Lung (tissue), 12 donors: ENCODE measurements around the gene CDHR4. TPM values are rescaled to one million over a fixed set of nuclear protein-coding genes. Genes with fewer than 3 reads are reported as not detected.

Source experiments
- ATAC-seq: fragments of 200-7000 bp; cut with Tn5 transposase; one replicate; pipeline ENCODE4 v1.9.1; 2020; ENCODE audit warnings: moderate number of reproducible peaks; ENCODE audit not compliant: insufficient read depth, low FRiP score
- DNase-seq, 3 donors: peaks; one replicate each; pipeline ENCODE4 v3.0.0-alpha.2; 2013 to 2017
- H3K27ac ChIP-seq, 2 donors: one replicate each; pipeline ENCODE4 v1.5.1; 2013; ENCODE audit warnings: mild to moderate bottlenecking in 2 of 2, moderate library complexity in 2 of 2, control low read depth in 1 of 2, inconsistent platforms in 1 of 2, low read depth in 1 of 2, low read length in 1 of 2
- H3K27me3 ChIP-seq, 3 donors: one replicate each; pipeline ENCODE4 v1.5.1; 2013; ENCODE audit warnings: low read length in 2 of 3; ENCODE audit not compliant: control insufficient read depth in 3 of 3, insufficient read depth in 3 of 3
- H3K36me3 ChIP-seq, 4 donors: one replicate each; pipeline ENCODE4 v1.5.1; 2013; ENCODE audit warnings: low read length in 4 of 4, mild to moderate bottlenecking in 1 of 4, moderate library complexity in 1 of 4; ENCODE audit not compliant: control insufficient read depth in 4 of 4, insufficient read depth in 4 of 4
- H3K4me1 ChIP-seq, 5 donors: one replicate each; pipeline ENCODE4 v1.5.1; 2013; ENCODE audit warnings: low read length in 5 of 5, mild to moderate bottlenecking in 2 of 5, moderate library complexity in 1 of 5; ENCODE audit not compliant: control insufficient read depth in 5 of 5, insufficient read depth in 5 of 5
- H3K4me3 ChIP-seq: one replicate; pipeline ENCODE4 v1.5.1; 2013; ENCODE audit warnings: mild to moderate bottlenecking, control low read depth, moderate library complexity
- H3K9ac ChIP-seq, 2 donors: one replicate each; pipeline ENCODE4 v1.5.1; 2013; ENCODE audit warnings: low read length in 2 of 2, control low read depth in 1 of 2; ENCODE audit not compliant: insufficient read depth in 1 of 2
- H3K9me3 ChIP-seq, 4 donors: one replicate each; pipeline ENCODE4 v1.5.1; 2013; ENCODE audit warnings: low read length in 3 of 4, mild to moderate bottlenecking in 1 of 4, moderate library complexity in 1 of 4; ENCODE audit not compliant: control insufficient read depth in 4 of 4, insufficient read depth in 3 of 4
- WGBS, 2 donors: extraction: QIAGEN DNeasy Blood & Tissue Kit; methylation state at CpG; one replicate each; pipeline ENCODE4 v1.1.7; 2013; 5-methylcytosine and 5-hydroxymethylcytosine counted together
- polyA plus RNA-seq, 2 donors: library from polyadenylated mRNA; stranded (reverse); fragments of 200-250 nt; gene quantifications; one replicate each; pipeline ENCODE4 v1.2.1, GENCODE V29; 2013
- total RNA-seq, 2 donors: library from RNA; depleted of rRNA in 1 of 2; stranded (reverse); fragments of >200 nt in 1 of 2; gene quantifications; one replicate each; pipeline ENCODE4 v1.2.1, GENCODE V29; 2014 to 2021
- TF ChIP-seq, protein P1 (sequence below): IDR thresholded peaks from 2 replicates; pipeline ENCODE4 v1.5.1; 2012; ENCODE audit warnings: mild to moderate bottlenecking; ENCODE audit errors: control extremely low read depth, extremely low read depth
- donor health status: control.
- donor health status: control.
- donor health status: Bipolar disorder and iron deficiency.
- donor health status: healthy.
- donor health status: DM: yes; HTN: yes; CAD: no.

The CDHR4 gene
- total and polyA plus RNA-seq, 4 donors = 6.3 to 27.0 (median 8.8) TPM

- Histone ChIP-seq H3K4me3 (no peak overlapping the region), H3K36me3 (no peaks in the 10 kb centered on the region), H3K9me3 (no peaks in the 10 kb centered on the region), H3K9ac (no peak overlapping the region), H3K27ac (no peak overlapping the region), H3K4me1 (peaks cover 0 to 19% (median 2%) of the 10 kb centered on the region in 5 donors), H3K27me3 (no peaks in the 10 kb centered on the region)
- 92 to 96% methylated on average over 3 of the region's 3 CpGs for WGBS, 2 donors
- ATAC-seq (no peak), DNase-seq (no peak)
- TF ChIP-seq, protein P1, sequence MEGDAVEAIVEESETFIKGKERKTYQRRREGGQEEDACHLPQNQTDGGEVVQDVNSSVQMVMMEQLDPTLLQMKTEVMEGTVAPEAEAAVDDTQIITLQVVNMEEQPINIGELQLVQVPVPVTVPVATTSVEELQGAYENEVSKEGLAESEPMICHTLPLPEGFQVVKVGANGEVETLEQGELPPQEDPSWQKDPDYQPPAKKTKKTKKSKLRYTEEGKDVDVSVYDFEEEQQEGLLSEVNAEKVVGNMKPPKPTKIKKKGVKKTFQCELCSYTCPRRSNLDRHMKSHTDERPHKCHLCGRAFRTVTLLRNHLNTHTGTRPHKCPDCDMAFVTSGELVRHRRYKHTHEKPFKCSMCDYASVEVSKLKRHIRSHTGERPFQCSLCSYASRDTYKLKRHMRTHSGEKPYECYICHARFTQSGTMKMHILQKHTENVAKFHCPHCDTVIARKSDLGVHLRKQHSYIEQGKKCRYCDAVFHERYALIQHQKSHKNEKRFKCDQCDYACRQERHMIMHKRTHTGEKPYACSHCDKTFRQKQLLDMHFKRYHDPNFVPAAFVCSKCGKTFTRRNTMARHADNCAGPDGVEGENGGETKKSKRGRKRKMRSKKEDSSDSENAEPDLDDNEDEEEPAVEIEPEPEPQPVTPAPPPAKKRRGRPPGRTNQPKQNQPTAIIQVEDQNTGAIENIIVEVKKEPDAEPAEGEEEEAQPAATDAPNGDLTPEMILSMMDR = no peak
Measured at GRCh38 chr3:49842843-49843517, 43.3 kb upstream of the CDHR4 start.

- no peak overlapping the region for H3K4me3 ChIP-seq
- H3K36me3 ChIP-seq = peaks cover 0 to 5% (median 0%) of the 10 kb centered on the region in 4 donors
- H3K9ac ChIP-seq = no peak overlapping the region
- H3K9me3 ChIP-seq = no peaks in the 10 kb centered on the region
- ATAC-seq = no peak
- WGBS, 2 donors = 95% methylated on average over 7 of the region's 7 CpGs
- H3K27ac ChIP-seq = no peak overlapping the region
- TF ChIP-seq, protein P1 = no peak
- no peaks in the 10 kb centered on the region for H3K27me3 ChIP-seq
- peaks cover 0 to 19% (median 2%) of the 10 kb centered on the region in 5 donors for H3K4me1 ChIP-seq
- no peak for DNase-seq
Measured at GRCh38 chr3:49841806-49842205, 42.1 kb upstream of the CDHR4 start.

- H3K36me3 ChIP-seq = peaks cover 0 to 9% (median 0%) of the 10 kb centered on the region in 4 donors
- H3K4me1 ChIP-seq = peaks cover 0 to 19% (median 2%) of the 10 kb centered on the region in 5 donors
- H3K4me3 ChIP-seq = no peak overlapping the region
- H3K9me3 ChIP-seq = no peaks in the 10 kb centered on the region
- TF ChIP-seq, protein P1 = no peak
- DNase-seq (peak in 2 of 3 donors; percentile 26 to 45), ATAC-seq (no peak)
- H3K9ac ChIP-seq = no peak overlapping the region
- H3K27ac ChIP-seq = no peak overlapping the region
- H3K27me3 ChIP-seq = no peaks in the 10 kb centered on the region
Measured at GRCh38 chr3:49841126-49841696, 41.5 kb upstream of the CDHR4 start.
